GM13977 (cell line): ENCODE data around the gene SKAP2.
A peak's percentile ranks its signal among the peaks of the same experiment; 100 is the strongest.
"Not testable (repeated sequence)": the region's sequence is repeated elsewhere in the genome, so short reads cannot be mapped to it uniquely, and the experiment has no call there.

Source experiments
- DNase-seq: peaks from one replicate; pipeline ENCODE4 v3.0.0; 2012; ENCODE audit warnings: low spot score
- CTCF ChIP-seq: IDR thresholded peaks from 2 replicates; pipeline ENCODE4 v1.5.1; 2012; ENCODE audit warnings: mild to moderate bottlenecking, control low read depth; ENCODE audit not compliant: insufficient read depth; ENCODE audit errors: extremely low read depth, missing control alignments
- in situ Hi-C: fragments of 300-500 bp; cut with MboI; formaldehyde crosslinking; loops from one replicate; pipeline ENCODE4 v1.12.0; 2022; ENCODE audit warnings: low sequenced_read_pairs, low pct_unique_long_range_greater_than_20kb, mixed read lengths, inconsistent platforms; ENCODE audit not compliant: unreplicated experiment

The SKAP2 gene

GRCh38 chr7:26854876-26855855, 9.2 kb downstream of the SKAP2 start:
- no peak for DNase-seq
- no peak for TF ChIP-seq CTCF
- in situ Hi-C loops: no loop called here

- TF ChIP-seq CTCF: peak; percentile 41
- in situ Hi-C loops: no loop called here
- DNase-seq: no peak
Measured at GRCh38 chr7:26853788-26854393, 10.5 kb downstream of the SKAP2 start.

- no peak for DNase-seq
- in situ Hi-C loops: no loop called here
- TF ChIP-seq CTCF: no peak
Measured at GRCh38 chr7:26850193-26850651, 14.2 kb downstream of the SKAP2 start.

- in situ Hi-C loops: no loop called here
- DNase-seq: no peak
- TF ChIP-seq CTCF: no peak
Measured at GRCh38 chr7:26843705-26844104, 20.7 kb downstream of the SKAP2 start.

GRCh38 chr7:26842897-26843296, 21.5 kb downstream of the SKAP2 start:
- no peak for DNase-seq
- no peak for TF ChIP-seq CTCF
- in situ Hi-C loops: no loop called here

GRCh38 chr7:26841003-26841739, 23.2 kb downstream of the SKAP2 start:
- DNase-seq: no peak
- TF ChIP-seq CTCF: no peak
- in situ Hi-C loops: no loop called here

- DNase-seq, in situ Hi-C loops: not testable (repeated sequence)
Measured at GRCh38 chr7:26836793-26837192, 27.6 kb downstream of the SKAP2 start.
